Left forelimb (tissue), 1 donor: ENCODE results near the gene NUCB1.
A peak's percentile ranks its signal among the peaks of the same experiment; 100 is the strongest.
"Not testable (repeated sequence)": the region's sequence is repeated elsewhere in the genome, so short reads cannot be mapped to it uniquely, and the experiment has no call there.

ENCODE experiments used
- DNase-seq: peaks from one replicate; pipeline ENCODE4 v3.0.0-alpha.2; 2018; ENCODE audit warnings: low spot score

The NUCB1 gene

DNA sequence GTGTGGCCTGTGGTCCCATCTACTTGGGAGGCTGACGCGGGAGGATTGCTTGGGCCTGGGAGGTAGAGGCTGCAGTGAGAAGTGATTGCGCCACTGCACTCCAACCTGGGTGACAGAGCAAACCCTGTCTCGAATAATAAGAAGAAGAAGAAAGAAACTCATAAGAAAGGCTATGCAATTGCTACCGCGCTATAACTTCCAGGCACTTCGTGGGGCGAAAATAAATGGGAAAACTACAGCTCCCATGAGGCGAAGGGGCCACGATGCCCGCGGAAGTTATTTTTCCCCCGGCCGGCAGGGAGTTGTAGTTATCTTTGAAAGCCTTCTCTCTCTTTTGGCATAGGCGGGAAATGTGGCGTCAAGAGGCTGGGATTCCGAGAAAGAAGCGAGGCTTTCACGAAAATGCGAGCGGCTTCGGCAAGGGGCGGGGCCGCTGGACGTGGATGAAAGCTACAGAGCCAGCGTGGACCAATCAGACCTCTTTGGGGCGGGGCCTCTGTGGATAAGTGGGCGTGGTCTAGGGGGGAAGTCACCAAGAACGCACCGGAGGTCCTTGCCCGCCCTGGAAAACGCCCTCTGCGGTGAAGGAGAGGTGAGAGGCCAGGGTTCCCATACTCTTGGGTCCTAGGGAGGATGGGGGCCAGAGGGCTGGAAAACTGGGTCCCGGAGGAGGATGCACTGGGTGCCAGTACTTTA lies at the start of gene NUCB1:
TSS of gene NUCB1 (plus strand) at position 532 of the 696 bp plus-strand sequence. CDS start 485 bp downstream, outside the sequence.
- peak; percentile 100 for DNase-seq

DNA sequence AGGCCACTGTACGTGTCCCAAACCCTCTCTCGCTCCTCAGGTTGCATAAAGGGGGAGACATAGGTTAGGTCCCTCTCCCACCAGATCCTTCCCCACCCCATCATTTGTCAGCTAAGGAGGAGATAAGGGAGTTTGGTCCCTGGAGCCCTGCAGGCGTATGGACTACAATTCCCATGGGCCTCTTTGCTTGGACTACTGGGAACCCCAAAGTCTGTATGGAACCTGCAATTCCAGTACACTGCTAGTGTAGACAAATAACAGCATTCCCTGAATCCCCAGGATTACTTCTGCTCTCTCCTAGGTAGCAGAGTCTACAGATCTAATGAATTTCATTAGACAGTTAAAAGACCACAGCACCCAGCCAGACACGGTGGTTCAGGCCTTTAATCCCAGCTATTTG lies 47.8 kb upstream of the NUCB1 start:
- no peak for DNase-seq

DNA sequence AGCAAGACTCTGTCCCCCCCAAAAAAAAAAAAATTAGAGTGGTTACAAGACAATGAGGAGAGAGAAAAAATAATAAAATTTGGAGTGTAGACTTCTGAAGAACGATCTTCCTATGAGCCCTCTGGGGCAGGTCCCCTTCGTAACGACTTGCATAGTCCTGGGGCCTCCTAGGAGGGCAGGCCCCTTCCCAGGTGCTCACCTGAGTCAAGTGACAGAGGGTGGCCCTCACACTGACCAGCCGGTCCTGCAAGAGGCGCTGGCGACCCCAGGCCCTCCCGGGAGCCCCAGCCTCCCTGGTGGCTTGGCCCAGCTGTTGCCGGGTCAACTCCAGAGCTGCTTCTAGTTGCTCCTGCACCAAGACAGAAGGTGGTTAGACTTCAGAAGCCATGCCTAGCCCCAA lies 46.6 kb upstream of the NUCB1 start:
- DNase-seq = no peak

DNA sequence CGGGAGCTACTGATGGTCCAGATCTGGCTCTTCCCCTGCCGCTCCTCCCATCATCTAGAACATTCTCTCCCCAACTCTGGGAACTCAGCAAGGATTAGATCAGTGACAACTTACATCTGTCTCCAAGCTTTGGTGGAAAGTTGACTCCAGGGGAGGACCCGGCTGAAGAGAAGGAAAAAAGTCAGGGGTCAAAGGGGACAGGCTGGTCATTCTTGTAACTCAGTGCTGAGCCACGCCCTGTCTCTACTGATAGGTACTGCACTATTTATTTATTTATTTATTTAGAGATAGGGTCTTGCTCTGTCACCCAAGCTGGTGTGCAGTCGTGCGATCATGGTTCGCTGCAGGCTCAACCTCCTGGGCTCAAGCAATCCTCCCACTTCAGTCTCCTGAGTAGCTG lies 46.0 kb upstream of the NUCB1 start:
- no peak for DNase-seq

- no peak for DNase-seq
These were observed 43.2 kb upstream of the NUCB1 start for GRCh38 chr19:48856921-48857320.

DNA sequence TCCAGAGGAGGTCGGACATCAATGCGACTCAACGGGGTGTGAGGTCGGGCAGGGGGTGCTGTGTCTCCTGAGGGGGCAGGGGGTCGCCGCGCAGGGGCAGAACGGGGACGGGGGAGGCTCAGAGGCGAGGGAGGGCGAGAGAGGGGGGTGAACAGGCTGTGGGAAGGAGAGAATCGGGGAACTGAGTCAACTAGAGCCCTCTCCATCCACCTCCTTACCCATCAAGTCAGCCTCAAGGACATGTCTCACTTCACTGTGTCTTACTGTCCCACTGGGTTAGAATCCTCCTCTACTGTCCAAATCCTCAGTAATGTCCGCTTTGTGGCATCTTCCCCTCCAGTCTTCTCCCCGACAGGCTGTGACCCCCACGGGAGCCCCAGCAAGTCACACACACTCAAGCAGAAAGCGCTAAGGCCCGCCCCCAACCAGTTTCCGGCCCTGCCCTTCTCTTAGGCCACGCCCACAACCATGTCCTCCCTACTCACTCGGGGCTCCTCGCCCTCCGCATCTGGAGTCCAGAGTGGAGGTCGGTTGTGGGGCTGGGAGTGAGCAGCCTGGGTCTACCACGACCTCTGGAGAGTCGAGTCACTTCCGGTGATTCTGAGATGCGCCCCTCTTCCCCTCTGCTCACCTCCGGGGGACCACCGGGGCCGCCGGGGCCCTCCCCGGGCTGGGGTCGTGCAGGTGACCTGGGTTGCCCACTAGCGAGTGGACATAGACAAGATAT lies 41.0 kb upstream of the NUCB1 start:
- no peak for DNase-seq

GRCh38 chr19:48859711-48860572 lies 40.2 kb upstream of the NUCB1 start:
- no peak for DNase-seq

GRCh38 chr19:48861313-48861712 lies 38.8 kb upstream of the NUCB1 start:
- DNase-seq = no peak

DNA sequence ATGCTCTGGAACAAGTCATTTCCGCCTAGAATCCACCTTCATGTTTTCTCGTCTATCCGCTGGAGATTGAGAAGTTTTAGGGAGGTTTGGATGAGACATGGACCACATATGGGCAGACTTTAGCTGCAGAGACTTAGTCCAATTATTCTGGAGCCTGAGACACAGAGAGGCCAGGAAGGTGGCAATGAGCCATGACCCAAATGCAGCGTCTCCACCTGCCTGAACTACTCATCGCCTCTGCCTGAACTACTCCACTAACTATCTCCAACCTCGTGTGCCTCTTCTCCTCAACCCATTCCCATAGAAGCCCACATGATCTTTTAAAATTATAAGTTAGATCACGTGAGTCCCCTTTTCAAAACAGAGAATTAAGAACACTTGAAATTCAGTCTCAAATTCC lies 37.3 kb upstream of the NUCB1 start:
- no peak for DNase-seq

DNA sequence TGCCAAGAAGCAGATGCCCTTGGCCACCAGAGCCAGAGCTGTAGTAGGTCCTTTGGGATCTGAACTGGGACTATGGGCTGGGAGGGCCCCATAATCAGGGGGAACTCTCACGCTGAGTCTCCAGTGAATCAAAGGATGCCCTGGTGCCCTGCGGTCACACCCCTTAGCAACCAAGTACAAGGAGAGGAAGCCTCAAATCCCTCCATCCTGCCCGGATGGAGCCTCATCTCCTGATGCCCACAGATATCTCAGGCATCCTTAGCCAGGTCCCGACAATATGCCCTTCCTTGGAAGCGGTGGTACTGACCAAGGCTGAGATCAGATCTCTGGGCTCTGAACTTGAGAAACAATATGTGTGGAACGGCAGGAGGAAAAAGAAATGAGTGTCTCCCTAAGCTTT lies 33.4 kb upstream of the NUCB1 start:
- DNase-seq = no peak

GRCh38 chr19:48867123-48867745 lies 32.9 kb upstream of the NUCB1 start:
- no peak for DNase-seq

DNA sequence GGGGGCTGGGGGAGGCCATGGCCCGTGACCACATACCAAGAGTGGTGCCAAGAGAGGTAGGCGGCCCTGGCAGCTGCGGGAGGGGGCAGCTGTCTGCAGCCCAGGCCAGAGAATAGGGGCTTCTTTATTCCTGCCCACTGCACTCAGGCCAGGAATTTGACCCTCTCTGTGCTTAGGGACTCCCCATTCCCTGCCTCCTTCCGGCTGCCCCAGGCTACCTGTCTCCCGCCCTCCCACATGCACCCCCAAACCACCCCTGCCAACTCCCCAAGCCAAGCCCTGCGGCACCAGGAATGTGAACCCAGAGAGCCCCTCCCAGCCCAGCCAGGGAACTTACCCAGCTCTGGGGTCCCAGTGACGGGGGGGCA lies 32.4 kb upstream of the NUCB1 start:
- DNase-seq = no peak

DNA sequence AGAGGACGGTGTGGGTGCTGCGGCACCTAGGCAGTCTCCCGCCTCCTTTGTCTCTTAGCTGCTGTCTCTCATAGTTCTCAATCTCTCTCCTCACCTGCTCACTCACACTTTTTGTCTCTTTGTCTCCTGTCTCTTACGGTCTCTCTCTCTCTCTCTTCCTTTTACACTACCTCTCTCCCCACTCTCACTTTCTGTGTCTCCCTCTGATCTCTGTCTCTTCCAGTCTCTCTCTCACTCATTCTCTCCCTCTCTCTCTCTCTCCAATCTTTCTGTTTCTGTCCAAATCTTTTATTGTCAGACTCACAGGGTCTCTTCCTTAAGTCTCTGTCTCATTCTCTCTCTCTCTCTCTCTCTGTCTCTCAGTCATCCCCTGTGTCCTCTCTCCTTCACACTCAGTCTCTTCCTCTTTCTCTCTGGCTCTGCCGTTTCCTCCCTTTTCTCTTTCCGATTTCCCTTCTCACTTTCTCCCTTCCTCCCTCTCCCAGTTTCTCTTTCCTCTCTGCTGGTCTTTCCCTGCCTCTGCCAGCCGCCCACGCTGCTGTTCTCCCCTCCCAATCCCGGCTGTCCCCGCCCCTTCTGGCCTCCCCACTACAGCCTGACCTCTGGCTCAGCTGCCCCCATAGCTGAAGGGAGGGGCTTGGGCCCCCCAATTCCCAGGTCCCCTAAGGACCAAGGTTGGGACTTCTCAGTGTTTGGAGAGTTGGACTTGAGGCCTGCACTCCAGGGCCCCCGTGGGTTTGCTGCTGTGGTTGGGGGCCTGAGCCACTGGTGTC lies 31.8 kb upstream of the NUCB1 start, which contains the start of gene PLEKHA4:
TSS of gene PLEKHA4 (minus strand) at position 504 of the 773 bp plus-strand sequence. CDS start 997 bp downstream, outside the sequence.
- peak; percentile 84 for DNase-seq

DNA sequence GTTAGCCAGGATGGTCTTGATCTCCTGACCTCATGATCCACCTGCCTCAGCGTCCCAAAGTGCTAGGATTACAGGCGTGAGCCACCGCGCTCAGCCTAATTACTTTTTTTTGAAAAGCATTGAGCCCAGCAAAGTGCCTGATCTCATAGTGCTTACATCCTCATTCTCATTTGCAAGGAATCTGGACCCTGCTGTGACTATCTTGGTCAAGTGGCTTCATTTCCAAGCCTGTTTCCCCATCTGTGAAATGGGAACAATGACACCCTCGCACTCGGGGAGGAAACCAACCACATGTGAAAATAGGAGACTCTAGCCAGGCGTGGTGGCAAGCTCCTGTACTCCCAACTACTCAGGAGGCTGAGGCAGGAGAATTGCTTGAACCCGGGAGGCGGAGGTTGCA lies 30.1 kb upstream of the NUCB1 start:
- DNase-seq = no peak

GRCh38 chr19:48871471-48872181 lies 28.5 kb upstream of the NUCB1 start:
- DNase-seq = not testable (repeated sequence)

DNA sequence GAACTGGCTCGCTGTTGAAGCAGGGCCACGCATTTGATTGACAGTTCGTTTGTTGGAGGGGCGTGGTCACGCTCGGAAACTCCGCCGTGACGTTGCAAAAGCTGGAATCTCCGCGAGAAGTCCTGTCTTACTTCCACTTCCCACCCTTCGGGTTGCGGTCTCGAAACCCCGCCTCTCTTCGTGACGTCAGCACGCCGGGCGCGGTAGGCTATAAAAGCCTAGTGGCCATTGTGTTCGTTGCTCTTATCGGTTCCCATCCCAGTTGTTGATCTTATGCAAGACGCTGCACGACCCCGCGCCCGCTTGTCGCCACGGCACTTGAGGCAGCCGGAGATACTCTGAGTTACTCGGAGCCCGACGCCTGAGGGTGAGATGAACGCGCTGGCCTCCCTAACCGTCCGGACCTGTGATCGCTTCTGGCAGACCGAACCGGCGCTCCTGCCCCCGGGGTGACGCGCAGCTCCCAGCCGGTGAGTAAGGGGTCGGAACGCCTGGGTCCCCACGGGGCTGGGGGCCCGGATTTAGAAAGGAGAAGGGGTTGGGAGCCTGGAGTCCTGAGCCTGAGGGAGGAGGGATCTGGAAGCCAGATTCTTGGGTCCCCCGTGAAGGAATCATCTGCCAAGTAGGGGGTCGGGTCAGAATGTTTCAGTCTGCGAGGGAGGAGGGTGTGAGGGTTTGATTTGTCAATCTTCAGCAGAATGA lies 27.8 kb upstream of the NUCB1 start, which contains the start of gene PPP1R15A:
TSS of gene PPP1R15A (plus strand) at position 240 of the 702 bp plus-strand sequence. CDS start 813 bp downstream, outside the sequence.
- DNase-seq = peak; percentile 100

GRCh38 chr19:48872884-48873475 lies 27.1 kb upstream of the NUCB1 start:
- peak; percentile 84 for DNase-seq

DNA sequence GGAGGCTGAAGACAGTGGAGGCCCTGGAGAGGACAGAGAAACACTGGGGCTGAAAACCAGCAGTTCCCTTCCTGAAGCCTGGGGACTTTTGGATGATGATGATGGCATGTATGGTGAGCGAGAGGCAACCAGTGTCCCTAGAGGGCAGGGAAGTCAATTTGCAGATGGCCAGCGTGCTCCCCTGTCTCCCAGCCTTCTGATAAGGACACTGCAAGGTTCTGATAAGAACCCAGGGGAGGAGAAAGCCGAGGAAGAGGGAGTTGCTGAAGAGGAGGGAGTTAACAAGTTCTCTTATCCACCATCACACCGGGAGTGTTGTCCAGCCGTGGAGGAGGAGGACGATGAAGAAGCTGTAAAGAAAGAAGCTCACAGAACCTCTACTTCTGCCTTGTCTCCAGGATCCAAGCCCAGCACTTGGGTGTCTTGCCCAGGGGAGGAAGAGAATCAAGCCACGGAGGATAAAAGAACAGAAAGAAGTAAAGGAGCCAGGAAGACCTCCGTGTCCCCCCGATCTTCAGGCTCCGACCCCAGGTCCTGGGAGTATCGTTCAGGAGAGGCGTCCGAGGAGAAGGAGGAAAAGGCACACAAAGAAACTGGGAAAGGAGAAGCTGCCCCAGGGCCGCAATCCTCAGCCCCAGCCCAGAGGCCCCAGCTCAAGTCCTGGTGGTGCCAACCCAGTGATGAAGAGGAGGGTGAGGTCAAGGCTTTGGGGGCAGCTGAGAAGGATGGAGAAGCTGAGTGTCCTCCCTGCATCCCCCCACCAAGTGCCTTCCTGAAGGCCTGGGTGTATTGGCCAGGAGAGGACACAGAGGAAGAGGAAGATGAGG lies 26.4 kb upstream of the NUCB1 start:
- DNase-seq = no peak
